HepG2 (cell line): ENCODE measurements around the gene ASB16. TPM values are rescaled to one million over a fixed set of nuclear protein-coding genes. Genes with fewer than 3 reads are reported as not detected.

ENCODE experiments used
- BRD4 ChIP-seq: sonication (generic); formaldehyde crosslinking; IDR thresholded peaks from 2 replicates; pipeline ENCODE4 v1.4.0; 2020; ENCODE audit warnings: missing genetic modification reagents
- FOSL2 ChIP-seq: sonication (generic); formaldehyde crosslinking; IDR thresholded peaks from 2 replicates; pipeline ENCODE4 v1.4.0; 2020; ENCODE audit warnings: missing genetic modification reagents
- HNRNPLL ChIP-seq: fragments of 200-400 bp; formaldehyde crosslinking; IDR thresholded peaks from 2 replicates; pipeline ENCODE4 v1.6.1; 2017; ENCODE audit warnings: mild to moderate bottlenecking, low read depth, low read length; ENCODE audit not compliant: poor library complexity, severe bottlenecking
- PHB2 ChIP-seq: fragments of 450-650 bp; IDR thresholded peaks from 2 replicates; pipeline ENCODE4 v1.6.1; 2018; ENCODE audit not compliant: partially characterized antibody
- SNAI1 ChIP-seq: sonication (generic); formaldehyde crosslinking; IDR thresholded peaks from 2 replicates; pipeline ENCODE4 v1.5.0; 2020; ENCODE audit warnings: mild to moderate bottlenecking, missing genetic modification reagents, borderline replicate concordance
- SUZ12 ChIP-seq: fragments of 150-350 bp; IDR thresholded peaks from 2 replicates; pipeline ENCODE4 v1.6.1; 2014; ENCODE audit warnings: low read depth, low read length
- TGIF2 ChIP-seq: IDR thresholded peaks from 2 replicates; pipeline ENCODE4 v1.6.1; 2016; ENCODE audit warnings: control low read depth, missing compliant biosample characterization
- ZNF749 ChIP-seq: sonication (generic); formaldehyde crosslinking; IDR thresholded peaks from 2 replicates; pipeline ENCODE4 v1.8.0; 2022; ENCODE audit warnings: mild to moderate bottlenecking, missing genetic modification reagents, moderate library complexity, borderline replicate concordance
- polyA plus RNA-seq, 8 experiments: library from polyadenylated mRNA; depleted of rRNA in 3 of 8; stranded (reverse) in 7 of 8; unstranded in 1 of 8; fragments of >200 nt; fragmentation: Illumina TruSeq in 4 of 8; extraction: Trizol in 4 of 8; gene quantifications; 2 replicates each; pipeline versions ENCODE4 v1.2.1 to v1.2.3, GENCODE V29; 2011 to 2016; ENCODE audit warnings: low read depth in 4 of 8, missing spikeins in 1 of 8, mixed read lengths in 1 of 8; ENCODE audit not compliant: insufficient read depth in 1 of 8
- total RNA-seq, 5 experiments: library from RNA; depleted of rRNA; stranded (reverse); fragments of >200 nt; fragmentation: Illumina TruSeq; extraction: Trizol; gene quantifications; 2 replicates each; pipeline ENCODE4 v1.2.3, GENCODE V29; 2016; ENCODE audit warnings: low read depth in 1 of 5
- TF ChIP-seq, protein P1 (sequence below), 2 experiments: sonication (generic) in 1 of 2; formaldehyde crosslinking in 1 of 2; IDR thresholded peaks; 2 replicates each; pipeline versions ENCODE4 v1.4.0 to v1.6.1; 2018 to 2020; ENCODE audit warnings: missing genetic modification reagents in 2 of 2, borderline replicate concordance in 1 of 2, low read depth in 1 of 2, mild to moderate bottlenecking in 1 of 2, missing biosample characterization in 1 of 2
- TF ChIP-seq, protein P2 (sequence below): sonication (generic); formaldehyde crosslinking; IDR thresholded peaks from 2 replicates; pipeline ENCODE4 v1.9.0; 2022; ENCODE audit warnings: low read depth, missing genetic modification reagents
- TF ChIP-seq, protein P3 (sequence below): sonication (generic); formaldehyde crosslinking; IDR thresholded peaks from 2 replicates; pipeline ENCODE4 v1.4.0; 2020; ENCODE audit warnings: missing genetic modification reagents
- TF ChIP-seq, protein P4 (sequence below): sonication (generic); formaldehyde crosslinking; IDR thresholded peaks from 2 replicates; pipeline ENCODE4 v1.4.0; 2020; ENCODE audit warnings: missing genetic modification reagents
- TF ChIP-seq, protein P5 (sequence below): sonication (generic); formaldehyde crosslinking; IDR thresholded peaks from 2 replicates; pipeline ENCODE4 v1.5.0; 2020; ENCODE audit warnings: missing genetic modification reagents
- TF ChIP-seq, protein P6 (sequence below): IDR thresholded peaks from 2 replicates; pipeline ENCODE4 v1.6.1; 2016; ENCODE audit warnings: missing genetic modification reagents, missing compliant biosample characterization

Gene ASB16
- total and polyA plus RNA-seq, 2 of the 13 experiments (the other 11 are each of a cell fraction or from before 2014, with no cell fraction given): 0.07 TPM; not detected in 1

DNA sequence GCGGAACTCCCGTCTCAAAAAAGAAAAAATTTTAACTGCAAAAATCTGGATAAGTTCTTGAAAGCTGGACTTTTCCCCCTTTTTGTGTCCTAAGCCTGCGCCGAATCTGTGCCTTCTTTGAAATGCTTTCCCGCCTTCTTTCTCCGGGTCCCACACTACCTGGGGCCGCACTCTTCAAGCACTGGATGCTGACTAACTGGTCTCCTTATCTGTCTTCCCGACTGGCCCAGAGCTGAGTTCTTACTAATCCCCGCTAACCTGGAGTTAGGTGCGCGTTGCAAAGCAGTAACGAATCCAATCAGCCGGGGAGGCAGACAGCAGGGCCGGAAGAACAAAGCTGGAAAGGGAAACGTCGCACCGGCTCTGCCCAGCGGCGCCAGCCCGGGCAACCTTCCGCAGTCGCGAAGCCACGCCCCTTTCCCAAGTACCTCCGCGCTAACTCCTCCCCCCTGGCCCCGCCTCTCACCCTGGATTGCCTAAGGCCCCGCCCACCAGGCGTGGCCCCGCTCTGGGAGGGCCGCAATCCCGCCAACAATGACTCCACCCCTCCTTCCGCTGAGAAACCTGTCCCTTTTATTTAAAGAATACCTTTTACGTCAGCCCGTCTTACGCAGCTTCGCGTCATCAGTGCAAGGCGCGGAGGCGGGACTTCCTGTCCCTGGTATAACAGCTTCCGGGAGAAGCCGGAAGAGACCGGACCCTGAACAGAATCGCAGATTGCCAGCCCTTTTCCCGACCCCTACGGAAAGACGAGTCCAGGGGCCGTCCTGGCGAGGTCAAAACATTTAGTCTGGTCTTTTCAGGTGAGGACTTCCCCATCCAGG is 16.0 kb downstream of the ASB16 start, which contains the start of gene TMUB2 (continued):
- TF ChIP-seq FOSL2 (CRISPR knock-in tag): peak; percentile 40
- TF ChIP-seq ZNF749 (CRISPR knock-in tag): peak; percentile 89; the same call in 1 of the 2 replicates
- TF ChIP-seq, protein P1, sequence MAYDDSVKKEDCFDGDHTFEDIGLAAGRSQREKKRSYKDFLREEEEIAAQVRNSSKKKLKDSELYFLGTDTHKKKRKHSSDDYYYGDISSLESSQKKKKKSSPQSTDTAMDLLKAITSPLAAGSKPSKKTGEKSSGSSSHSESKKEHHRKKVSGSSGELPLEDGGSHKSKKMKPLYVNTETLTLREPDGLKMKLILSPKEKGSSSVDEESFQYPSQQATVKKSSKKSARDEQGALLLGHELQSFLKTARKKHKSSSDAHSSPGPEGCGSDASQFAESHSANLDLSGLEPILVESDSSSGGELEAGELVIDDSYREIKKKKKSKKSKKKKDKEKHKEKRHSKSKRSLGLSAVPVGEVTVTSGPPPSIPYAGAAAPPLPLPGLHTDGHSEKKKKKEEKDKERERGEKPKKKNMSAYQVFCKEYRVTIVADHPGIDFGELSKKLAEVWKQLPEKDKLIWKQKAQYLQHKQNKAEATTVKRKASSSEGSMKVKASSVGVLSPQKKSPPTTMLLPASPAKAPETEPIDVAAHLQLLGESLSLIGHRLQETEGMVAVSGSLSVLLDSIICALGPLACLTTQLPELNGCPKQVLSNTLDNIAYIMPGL (CRISPR knock-in tag; IDR thresholded peaks at IDR 0.05; ENCODE audit: borderline replicate concordance in 1 of 2, low read depth in 1 of 2): peak; percentile 83
- TF ChIP-seq, protein P2, sequence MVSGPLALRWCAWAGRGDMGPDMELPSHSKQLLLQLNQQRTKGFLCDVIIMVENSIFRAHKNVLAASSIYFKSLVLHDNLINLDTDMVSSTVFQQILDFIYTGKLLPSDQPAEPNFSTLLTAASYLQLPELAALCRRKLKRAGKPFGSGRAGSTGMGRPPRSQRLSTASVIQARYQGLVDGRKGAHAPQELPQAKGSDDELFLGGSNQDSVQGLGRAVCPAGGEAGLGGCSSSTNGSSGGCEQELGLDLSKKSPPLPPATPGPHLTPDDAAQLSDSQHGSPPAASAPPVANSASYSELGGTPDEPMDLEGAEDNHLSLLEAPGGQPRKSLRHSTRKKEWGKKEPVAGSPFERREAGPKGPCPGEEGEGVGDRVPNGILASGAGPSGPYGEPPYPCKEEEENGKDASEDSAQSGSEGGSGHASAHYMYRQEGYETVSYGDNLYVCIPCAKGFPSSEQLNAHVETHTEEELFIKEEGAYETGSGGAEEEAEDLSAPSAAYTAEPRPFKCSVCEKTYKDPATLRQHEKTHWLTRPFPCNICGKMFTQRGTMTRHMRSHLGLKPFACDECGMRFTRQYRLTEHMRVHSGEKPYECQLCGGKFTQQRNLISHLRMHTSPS: peak; percentile 3; the same call in 1 of the 2 replicates
- TF ChIP-seq SUZ12: 0 out of 2 replicates have a peak, but pooled peaks have one; percentile 3
- TF ChIP-seq PHB2: no peak
- TF ChIP-seq SNAI1 (CRISPR knock-in tag): no peak
- TF ChIP-seq, protein P3, sequence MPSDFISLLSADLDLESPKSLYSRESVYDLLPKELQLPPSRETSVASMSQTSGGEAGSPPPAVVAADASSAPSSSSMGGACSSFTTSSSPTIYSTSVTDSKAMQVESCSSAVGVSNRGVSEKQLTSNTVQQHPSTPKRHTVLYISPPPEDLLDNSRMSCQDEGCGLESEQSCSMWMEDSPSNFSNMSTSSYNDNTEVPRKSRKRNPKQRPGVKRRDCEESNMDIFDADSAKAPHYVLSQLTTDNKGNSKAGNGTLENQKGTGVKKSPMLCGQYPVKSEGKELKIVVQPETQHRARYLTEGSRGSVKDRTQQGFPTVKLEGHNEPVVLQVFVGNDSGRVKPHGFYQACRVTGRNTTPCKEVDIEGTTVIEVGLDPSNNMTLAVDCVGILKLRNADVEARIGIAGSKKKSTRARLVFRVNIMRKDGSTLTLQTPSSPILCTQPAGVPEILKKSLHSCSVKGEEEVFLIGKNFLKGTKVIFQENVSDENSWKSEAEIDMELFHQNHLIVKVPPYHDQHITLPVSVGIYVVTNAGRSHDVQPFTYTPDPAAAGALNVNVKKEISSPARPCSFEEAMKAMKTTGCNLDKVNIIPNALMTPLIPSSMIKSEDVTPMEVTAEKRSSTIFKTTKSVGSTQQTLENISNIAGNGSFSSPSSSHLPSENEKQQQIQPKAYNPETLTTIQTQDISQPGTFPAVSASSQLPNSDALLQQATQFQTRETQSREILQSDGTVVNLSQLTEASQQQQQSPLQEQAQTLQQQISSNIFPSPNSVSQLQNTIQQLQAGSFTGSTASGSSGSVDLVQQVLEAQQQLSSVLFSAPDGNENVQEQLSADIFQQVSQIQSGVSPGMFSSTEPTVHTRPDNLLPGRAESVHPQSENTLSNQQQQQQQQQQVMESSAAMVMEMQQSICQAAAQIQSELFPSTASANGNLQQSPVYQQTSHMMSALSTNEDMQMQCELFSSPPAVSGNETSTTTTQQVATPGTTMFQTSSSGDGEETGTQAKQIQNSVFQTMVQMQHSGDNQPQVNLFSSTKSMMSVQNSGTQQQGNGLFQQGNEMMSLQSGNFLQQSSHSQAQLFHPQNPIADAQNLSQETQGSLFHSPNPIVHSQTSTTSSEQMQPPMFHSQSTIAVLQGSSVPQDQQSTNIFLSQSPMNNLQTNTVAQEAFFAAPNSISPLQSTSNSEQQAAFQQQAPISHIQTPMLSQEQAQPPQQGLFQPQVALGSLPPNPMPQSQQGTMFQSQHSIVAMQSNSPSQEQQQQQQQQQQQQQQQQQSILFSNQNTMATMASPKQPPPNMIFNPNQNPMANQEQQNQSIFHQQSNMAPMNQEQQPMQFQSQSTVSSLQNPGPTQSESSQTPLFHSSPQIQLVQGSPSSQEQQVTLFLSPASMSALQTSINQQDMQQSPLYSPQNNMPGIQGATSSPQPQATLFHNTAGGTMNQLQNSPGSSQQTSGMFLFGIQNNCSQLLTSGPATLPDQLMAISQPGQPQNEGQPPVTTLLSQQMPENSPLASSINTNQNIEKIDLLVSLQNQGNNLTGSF (CRISPR knock-in tag): no peak; the same call in 1 of the 2 replicates
- TF ChIP-seq, protein P4, sequence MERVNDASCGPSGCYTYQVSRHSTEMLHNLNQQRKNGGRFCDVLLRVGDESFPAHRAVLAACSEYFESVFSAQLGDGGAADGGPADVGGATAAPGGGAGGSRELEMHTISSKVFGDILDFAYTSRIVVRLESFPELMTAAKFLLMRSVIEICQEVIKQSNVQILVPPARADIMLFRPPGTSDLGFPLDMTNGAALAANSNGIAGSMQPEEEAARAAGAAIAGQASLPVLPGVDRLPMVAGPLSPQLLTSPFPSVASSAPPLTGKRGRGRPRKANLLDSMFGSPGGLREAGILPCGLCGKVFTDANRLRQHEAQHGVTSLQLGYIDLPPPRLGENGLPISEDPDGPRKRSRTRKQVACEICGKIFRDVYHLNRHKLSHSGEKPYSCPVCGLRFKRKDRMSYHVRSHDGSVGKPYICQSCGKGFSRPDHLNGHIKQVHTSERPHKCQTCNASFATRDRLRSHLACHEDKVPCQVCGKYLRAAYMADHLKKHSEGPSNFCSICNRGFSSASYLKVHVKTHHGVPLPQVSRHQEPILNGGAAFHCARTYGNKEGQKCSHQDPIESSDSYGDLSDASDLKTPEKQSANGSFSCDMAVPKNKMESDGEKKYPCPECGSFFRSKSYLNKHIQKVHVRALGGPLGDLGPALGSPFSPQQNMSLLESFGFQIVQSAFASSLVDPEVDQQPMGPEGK (CRISPR knock-in tag): peak; percentile 63
- no peak for TF ChIP-seq TGIF2 (CRISPR knock-in tag)
- TF ChIP-seq HNRNPLL: peak; percentile 96
- TF ChIP-seq BRD4 (CRISPR knock-in tag): peak; percentile 39; the same call in 1 of the 2 replicates
- TF ChIP-seq, protein P5, sequence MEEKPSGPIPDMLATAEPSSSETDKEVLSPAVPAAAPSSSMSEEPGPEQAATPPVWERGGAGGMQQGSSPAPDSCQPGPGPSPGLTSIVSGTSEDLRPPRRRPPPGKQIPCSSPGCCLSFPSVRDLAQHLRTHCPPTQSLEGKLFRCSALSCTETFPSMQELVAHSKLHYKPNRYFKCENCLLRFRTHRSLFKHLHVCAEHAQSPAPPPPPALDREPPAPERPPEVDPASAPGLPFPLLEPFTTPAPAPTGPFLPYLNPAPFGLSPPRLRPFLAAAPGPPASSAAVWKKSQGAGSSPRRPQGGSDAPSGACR: 0 out of 2 replicates have a peak, but pooled peaks have one; percentile 35
- TF ChIP-seq, protein P6, sequence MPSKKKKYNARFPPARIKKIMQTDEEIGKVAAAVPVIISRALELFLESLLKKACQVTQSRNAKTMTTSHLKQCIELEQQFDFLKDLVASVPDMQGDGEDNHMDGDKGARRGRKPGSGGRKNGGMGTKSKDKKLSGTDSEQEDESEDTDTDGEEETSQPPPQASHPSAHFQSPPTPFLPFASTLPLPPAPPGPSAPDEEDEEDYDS (CRISPR knock-in tag): peak; percentile 98
